GM12865 (cell line): Measurements from ENCODE around the gene THAP12.

Source experiments
- DNase-seq: peaks from one replicate; pipeline ENCODE4 v3.0.0; 2010; ENCODE audit warnings: low read depth
- H3K4me3 ChIP-seq: 2 replicates; pipeline ENCODE4 v1.5.1; 2011; ENCODE audit warnings: mild to moderate bottlenecking, low read depth, low read length, control low read depth
- CTCF ChIP-seq: IDR thresholded peaks from 2 replicates; pipeline ENCODE4 v1.5.1; 2011; ENCODE audit warnings: low read length, control low read depth, low read depth, inconsistent platforms; ENCODE audit not compliant: insufficient read depth; ENCODE audit errors: missing control alignments

The THAP12 gene

GRCh38 chr11:76380159-76380976, 564 bp downstream of the THAP12 start:
- peak overlapping the region; percentile 78 for H3K4me3 ChIP-seq
- no peak for TF ChIP-seq CTCF
- peak; percentile 64 for DNase-seq

- DNase-seq, result no peak
- no peak for TF ChIP-seq CTCF
- peak overlapping the region; percentile 78 for H3K4me3 ChIP-seq
These were observed 1.1 kb downstream of the THAP12 start for GRCh38 chr11:76379807-76380158.

- DNase-seq, result peak; percentile 64
- no peak overlapping the region for H3K4me3 ChIP-seq
- no peak for TF ChIP-seq CTCF
These were observed 4.0 kb downstream of the THAP12 start for GRCh38 chr11:76376746-76377558.

- peak; percentile 39 for DNase-seq
- no peak overlapping the region for H3K4me3 ChIP-seq
- TF ChIP-seq CTCF, result no peak
These were observed 9.8 kb downstream of the THAP12 start for GRCh38 chr11:76371170-76371569.

GRCh38 chr11:76369406-76369805, 11.5 kb downstream of the THAP12 start:
- no peak for DNase-seq
- H3K4me3 ChIP-seq, result no peak overlapping the region
- TF ChIP-seq CTCF, result no peak

- no peak overlapping the region for H3K4me3 ChIP-seq
- DNase-seq, result no peak
- TF ChIP-seq CTCF, result no peak
These were observed 12.4 kb downstream of the THAP12 start for GRCh38 chr11:76368490-76368889.
